ENCODE data around the gene HOXA6. TPM values are rescaled to one million over a fixed set of nuclear protein-coding genes. Genes with fewer than 3 reads are reported as not detected.

HOXA6 gene
- total RNA-seq, 1 donor from 2014 or later = 6.5 TPM

GRCh38 chr7:27111751-27112277 lies 35.8 kb downstream of the HOXA6 start:
- Histone ChIP-seq H3K9me3 (no peaks in the 10 kb centered on the region), H3K27me3 (peaks cover 2% of the 10 kb centered on the region), H3K27ac (peak overlapping the region; percentile 91), H3K4me1 (peaks cover 9% of the 10 kb centered on the region), H3K4me3 (peak overlapping the region; percentile 54), H3K36me3 (no peaks in the 10 kb centered on the region)
- TF ChIP-seq CTCF (IDR thresholded peaks at IDR 0.05) = no peak
- ATAC-seq = no peak
- intact Hi-C loops (cut with DNase I) = no loop called here
- no peak for DNase-seq

GRCh38 chr7:27111042-27111750 lies 36.4 kb downstream of the HOXA6 start:
- no peak for DNase-seq
- intact Hi-C loops (cut with DNase I) = no loop called here
- H3K36me3 ChIP-seq = no peaks in the 10 kb centered on the region
- peak overlapping the region; percentile 54 for H3K4me3 ChIP-seq
- ATAC-seq = no peak
- no peak for TF ChIP-seq CTCF (IDR thresholded peaks at IDR 0.05)
- H3K27me3 ChIP-seq = peaks cover 7% of the 10 kb centered on the region
- H3K4me1 ChIP-seq = peaks cover 9% of the 10 kb centered on the region
- H3K27ac ChIP-seq = peak overlapping the region; percentile 91
- H3K9me3 ChIP-seq = no peaks in the 10 kb centered on the region

- peaks cover 9% of the 10 kb centered on the region for H3K27me3 ChIP-seq
- no peaks in the 10 kb centered on the region for H3K9me3 ChIP-seq
- peaks cover 15% of the 10 kb centered on the region for H3K4me1 ChIP-seq
- H3K27ac ChIP-seq = peak overlapping the region; percentile 91
- DNase-seq = no peak
- H3K4me3 ChIP-seq = peak overlapping the region; percentile 54
- intact Hi-C loops (cut with DNase I) = no loop called here
- peak; percentile 28 for ATAC-seq
- TF ChIP-seq CTCF (IDR thresholded peaks at IDR 0.05) = no peak
- H3K36me3 ChIP-seq = no peaks in the 10 kb centered on the region
These were observed 37.2 kb downstream of the HOXA6 start for GRCh38 chr7:27110186-27111031.

- ATAC-seq (no peak), DNase-seq (no peak)
- H3K27me3 ChIP-seq = peaks cover 9% of the 10 kb centered on the region
- intact Hi-C loops (cut with DNase I) = loop anchor here (10.0 kb wide), 1 partner anchor 255 kb away; no protein-coding TSS in a partner anchor
- H3K4me1 ChIP-seq = peaks cover 18% of the 10 kb centered on the region
- no peak for TF ChIP-seq CTCF (IDR thresholded peaks at IDR 0.05)
- H3K27ac ChIP-seq = peak overlapping the region; percentile 91
- H3K9me3 ChIP-seq = no peaks in the 10 kb centered on the region
- no peaks in the 10 kb centered on the region for H3K36me3 ChIP-seq
- no peak overlapping the region for H3K4me3 ChIP-seq
These were observed 37.9 kb downstream of the HOXA6 start for GRCh38 chr7:27109466-27110185.

- DNase-seq = no peak
These were observed 39.0 kb downstream of the HOXA6 start for GRCh38 chr7:27108390-27109127.

More at GRCh38 chr7:27108390-27109127, 39.0 kb downstream of the HOXA6 start:
- Histone ChIP-seq H3K36me3 (no peaks in the 10 kb centered on the region), H3K27me3 (peaks cover 12% of the 10 kb centered on the region), H3K4me3 (peak overlapping the region; percentile 46), H3K4me1 (peaks cover 18% of the 10 kb centered on the region), H3K9me3 (no peaks in the 10 kb centered on the region), H3K27ac (peak overlapping the region; percentile 91)
- peak; percentile 72 for ATAC-seq
- intact Hi-C loops (cut with DNase I) = loop anchor here (10.0 kb wide), 1 partner anchor 254 kb away; no protein-coding TSS in a partner anchor
- TF ChIP-seq CTCF (IDR thresholded peaks at IDR 0.05) = peak; percentile 19
